Renal pelvis (tissue), 4 donors: ENCODE data around the gene CCDC106. TPM values are rescaled to one million over a fixed set of nuclear protein-coding genes. Genes with fewer than 3 reads are reported as not detected.
A peak's percentile ranks its signal among the peaks of the same experiment; 100 is the strongest.

Experiments
- DNase-seq: peaks from one replicate; pipeline ENCODE4 v3.0.0-alpha.2; 2013
- polyA plus RNA-seq, 3 donors: library from polyadenylated mRNA; unstranded; fragments of 120-200 nt; gene quantifications; one replicate each; pipeline ENCODE4 v1.2.1, GENCODE V29; 2013; ENCODE audit not compliant: insufficient read length in 3 of 3

Gene CCDC106
- polyA plus RNA-seq, 3 donors = 28.0 to 30.2 (median 28.2) TPM

GRCh38 chr19:55626350-55626749, 21.7 kb upstream of the CCDC106 start:
- no peak for DNase-seq

DNA sequence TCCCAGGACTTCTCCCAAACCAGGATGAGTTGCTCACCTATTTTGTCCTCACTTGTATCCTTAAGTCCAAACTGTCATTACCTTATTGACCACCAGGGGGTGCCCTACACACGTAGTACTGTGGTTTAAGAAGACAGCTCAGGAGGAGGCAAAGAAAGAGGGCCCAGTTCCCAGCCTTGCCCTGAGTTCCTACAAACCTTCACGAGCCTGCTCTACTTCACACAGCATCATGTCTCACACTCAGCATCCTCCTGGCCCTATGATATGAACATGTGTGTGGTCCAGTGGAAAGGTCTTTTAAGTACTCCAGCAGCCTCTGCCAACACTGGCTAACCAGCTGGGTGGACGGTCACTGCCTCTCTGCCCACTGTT, 15.6 kb upstream of the CCDC106 start:
- peak; percentile 92 for DNase-seq

GRCh38 chr19:55633861-55634260, 14.2 kb upstream of the CCDC106 start:
- DNase-seq = no peak

- DNase-seq = no peak
These were observed 12.7 kb upstream of the CCDC106 start for GRCh38 chr19:55635334-55635717.

- no peak for DNase-seq
These were observed 12.1 kb upstream of the CCDC106 start for GRCh38 chr19:55635856-55636440.

GRCh38 chr19:55636723-55637122, 11.3 kb upstream of the CCDC106 start:
- no peak for DNase-seq

DNA sequence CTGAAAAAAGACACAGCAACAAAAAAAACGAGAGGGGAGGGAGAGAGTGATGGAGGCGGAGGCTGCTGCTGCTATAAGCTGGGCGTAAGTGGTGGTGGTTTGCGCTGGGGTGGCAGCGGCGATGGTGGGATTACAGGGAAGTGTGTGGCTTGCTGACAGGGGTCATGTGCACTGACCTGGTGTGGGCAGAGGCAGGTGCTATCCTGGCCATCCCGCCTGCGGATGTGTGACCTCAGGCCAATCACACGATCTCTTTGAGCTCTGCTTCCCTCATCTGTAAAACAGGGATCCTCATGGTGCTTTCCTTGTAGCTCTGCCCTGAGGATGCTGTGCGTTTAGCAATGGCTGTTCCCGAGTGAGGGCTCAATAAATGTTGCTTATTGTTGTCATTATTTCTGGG, 10.5 kb upstream of the CCDC106 start:
- DNase-seq = no peak

DNA sequence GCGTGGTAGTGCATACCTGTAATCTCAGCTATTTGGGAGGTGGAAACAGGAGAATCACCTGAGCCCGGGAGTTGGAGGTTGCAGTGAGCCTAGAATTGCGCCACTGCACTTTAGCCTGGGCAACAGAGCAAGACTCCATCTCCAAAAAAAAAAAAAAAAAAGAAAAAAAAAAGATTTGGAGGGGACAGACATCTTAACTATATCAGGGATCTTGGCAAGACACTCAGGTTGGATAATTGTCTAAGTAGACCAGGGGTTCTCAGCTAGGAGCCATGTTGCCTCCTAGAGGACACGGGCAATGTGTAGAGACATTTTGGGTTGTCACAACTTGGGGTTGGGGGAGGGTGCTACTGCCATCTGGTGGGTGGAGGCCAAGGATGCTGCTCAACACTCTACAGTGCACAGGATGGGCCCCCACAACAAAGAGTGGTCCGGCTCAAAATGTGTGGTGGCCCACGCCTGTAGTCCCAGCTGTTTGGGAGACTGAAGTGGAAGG, 9.1 kb upstream of the CCDC106 start:
- no peak for DNase-seq

GRCh38 chr19:55640043-55640576, 7.9 kb upstream of the CCDC106 start:
- no peak for DNase-seq

- DNase-seq = peak; percentile 65
These were observed 7.2 kb upstream of the CCDC106 start, which contains the start of gene ZNF580 for GRCh38 chr19:55640577-55641425. ZNF580 (plus strand) TSS chr19:55641002; CDS start chr19:55642509, 1,507 bp downstream.

GRCh38 chr19:55641426-55642152, 6.4 kb upstream of the CCDC106 start:
- no peak for DNase-seq

- DNase-seq = no peak
These were observed 5.6 kb upstream of the CCDC106 start for GRCh38 chr19:55642153-55643002.

DNA sequence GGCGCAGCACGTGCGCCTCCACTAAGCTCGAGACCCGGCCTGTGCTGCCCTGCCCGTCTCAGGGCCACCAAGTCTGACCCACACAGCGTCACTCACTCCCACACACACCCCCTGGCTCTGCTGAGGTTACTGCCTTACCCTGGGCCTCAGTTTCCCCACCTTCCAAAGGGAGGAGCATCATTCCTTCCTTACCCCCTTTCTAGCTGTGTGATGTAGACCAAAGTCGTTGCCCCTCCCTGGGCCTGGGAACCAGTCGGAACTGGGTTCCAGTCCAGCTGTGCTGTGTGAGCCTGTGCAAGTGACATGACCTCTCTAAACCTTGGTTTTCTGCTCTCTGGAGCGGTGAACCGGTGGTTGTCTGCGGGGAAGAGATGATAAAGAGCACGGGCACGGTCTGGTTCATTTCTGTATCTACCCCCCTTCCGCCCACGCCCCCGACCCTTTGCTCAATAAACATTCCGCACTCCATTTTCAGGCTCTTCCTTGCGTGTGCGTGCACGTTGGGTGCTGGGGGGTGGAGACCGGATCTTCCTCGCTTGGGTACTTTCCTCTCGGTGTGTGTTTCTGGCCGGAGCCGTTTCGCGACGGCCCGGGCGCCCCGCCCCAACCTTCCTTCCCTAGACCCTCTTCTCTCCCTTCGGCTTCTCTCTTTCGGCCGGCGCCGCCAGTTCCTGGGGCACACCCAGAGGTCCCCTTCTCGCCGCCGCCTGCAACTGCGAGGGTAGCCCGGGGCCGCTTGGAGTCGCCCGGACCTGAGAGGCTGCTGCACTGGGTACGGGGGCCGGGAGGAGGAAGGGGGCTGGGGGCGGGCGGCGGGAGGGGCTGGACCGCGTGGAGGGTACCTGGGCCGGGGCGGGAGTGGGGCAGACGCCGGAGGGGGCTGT, 4.8 kb upstream of the CCDC106 start, which contains the start of gene ZNF581:
TSS of gene ZNF581 (plus strand) at position 647 of the 884 bp plus-strand sequence. CDS start 923 bp downstream, outside the sequence.
- DNase-seq = peak; percentile 71

DNA sequence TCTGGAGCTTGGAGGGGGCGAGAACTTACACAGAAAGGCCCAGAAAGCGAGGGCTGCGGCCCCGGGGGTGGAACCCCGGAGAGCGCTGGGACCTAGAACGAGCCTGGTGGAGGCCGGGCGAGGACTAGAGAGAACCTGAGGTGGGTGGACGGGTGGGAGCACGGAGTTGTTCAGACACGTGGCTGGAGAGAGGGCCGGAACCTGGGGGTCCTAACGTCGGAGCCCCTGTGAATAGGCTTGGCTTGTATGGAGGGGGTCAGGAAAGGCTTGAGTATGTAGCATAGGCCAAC, 4.2 kb upstream of the CCDC106 start:
- no peak for DNase-seq

GRCh38 chr19:55644191-55644833, 3.7 kb upstream of the CCDC106 start:
- DNase-seq = no peak

GRCh38 chr19:55644842-55645511, 3.0 kb upstream of the CCDC106 start:
- DNase-seq = no peak

DNA sequence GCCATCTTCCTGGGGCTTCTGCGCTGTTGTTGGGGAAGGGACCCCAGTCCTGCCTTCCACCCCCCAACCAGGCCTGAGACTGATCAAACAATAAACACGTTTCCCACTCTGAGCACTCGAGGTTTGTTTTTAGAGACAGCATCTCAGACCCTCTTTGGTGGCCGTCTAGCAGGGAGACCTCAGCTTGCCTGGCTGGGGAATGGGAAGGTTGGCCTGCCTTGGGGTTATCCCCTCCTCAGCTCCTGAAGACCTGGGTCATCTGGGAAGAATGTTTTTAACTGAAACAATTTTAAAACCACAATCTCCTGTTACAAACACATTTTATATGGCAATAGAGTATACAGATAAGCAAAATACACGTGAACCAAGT, 2.5 kb upstream of the CCDC106 start:
- DNase-seq = no peak

- no peak for DNase-seq
These were observed 902 bp upstream of the CCDC106 start for GRCh38 chr19:55646889-55647731.
